ENCODE results near the gene FILIP1L.

Gene FILIP1L

DNA sequence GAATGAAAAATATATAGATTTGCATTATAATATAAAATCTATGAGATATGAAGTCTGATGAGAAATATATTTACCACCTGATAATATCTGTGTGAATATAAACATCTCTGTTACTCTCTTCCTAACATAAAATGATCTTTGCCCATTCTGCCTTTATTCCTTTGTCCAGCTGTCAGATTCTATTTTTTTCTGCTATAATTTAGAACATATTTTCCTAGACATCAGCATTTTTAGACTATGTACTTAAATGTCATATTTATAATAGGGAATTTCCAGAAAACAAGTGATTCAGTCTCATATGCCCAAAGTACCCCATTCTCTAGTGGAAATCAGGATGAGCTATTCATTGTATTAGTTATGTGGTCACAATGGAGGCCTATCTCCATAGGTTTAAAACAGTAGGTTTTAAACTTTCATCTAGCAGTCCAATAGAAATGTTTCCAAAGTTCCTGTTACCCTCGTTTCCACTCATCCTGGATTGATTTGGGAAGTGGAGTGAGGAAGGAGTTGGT, 83.3 kb downstream of the FILIP1L start:
- H3K36me3 Mint-ChIP-seq: peaks cover 10% of the 10 kb centered on the region
- H3K27me3 Mint-ChIP-seq: no peaks in the 10 kb centered on the region
- H3K27ac Mint-ChIP-seq: no peak overlapping the region
- H3K4me3 Mint-ChIP-seq: no peak overlapping the region
- H3K4me1 Mint-ChIP-seq: peaks cover 4% of the 10 kb centered on the region
- no peaks in the 10 kb centered on the region for H3K9me3 Mint-ChIP-seq

DNA sequence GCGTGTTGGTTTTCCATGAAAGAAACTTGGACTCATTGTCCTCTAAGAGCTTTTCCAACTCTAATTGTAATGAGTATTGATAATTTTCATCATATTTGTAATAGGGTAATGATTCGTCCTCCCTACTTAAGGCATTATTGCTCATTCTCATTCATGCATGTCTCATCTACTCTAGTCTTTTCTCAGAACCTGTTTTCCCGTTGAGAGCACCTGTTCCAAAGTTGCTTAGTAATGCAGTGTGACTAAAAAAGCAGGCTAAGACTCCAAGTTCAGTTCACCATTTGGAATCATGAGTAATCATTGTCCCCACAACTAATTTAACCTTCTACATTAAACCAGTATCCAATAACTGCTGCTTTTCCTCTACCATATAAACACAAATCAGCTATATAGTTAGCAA, 84.0 kb downstream of the FILIP1L start:
- no peak overlapping the region for H3K4me3 Mint-ChIP-seq
- H3K9me3 Mint-ChIP-seq: no peaks in the 10 kb centered on the region
- H3K27me3 Mint-ChIP-seq: no peaks in the 10 kb centered on the region
- H3K27ac Mint-ChIP-seq: no peak overlapping the region
- H3K36me3 Mint-ChIP-seq: peaks cover 10% of the 10 kb centered on the region
- H3K4me1 Mint-ChIP-seq: peaks cover 4% of the 10 kb centered on the region

DNA sequence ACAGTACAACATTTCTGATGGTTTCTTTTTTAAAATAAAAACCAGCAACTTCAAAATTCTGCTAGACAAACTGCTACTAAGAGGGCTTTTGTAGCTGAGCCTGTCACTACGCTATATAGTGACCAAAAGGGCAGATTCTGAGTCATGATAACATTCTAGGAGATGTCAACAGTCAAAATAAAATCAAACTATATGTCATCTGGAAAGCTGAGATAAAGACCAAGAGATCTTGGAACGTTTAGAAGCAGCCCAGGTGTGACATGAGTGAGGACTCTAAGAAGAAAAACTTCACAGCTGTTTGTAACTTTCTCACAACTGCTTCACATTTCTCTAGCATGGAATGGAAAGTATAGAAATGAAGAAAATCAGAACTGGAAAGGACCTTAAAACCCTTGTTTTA, 84.6 kb downstream of the FILIP1L start:
- Mint-ChIP-seq H3K27me3 (no peaks in the 10 kb centered on the region), H3K36me3 (peaks cover 10% of the 10 kb centered on the region), H3K4me1 (peaks cover 4% of the 10 kb centered on the region), H3K4me3 (no peak overlapping the region), H3K27ac (no peak overlapping the region), H3K9me3 (no peaks in the 10 kb centered on the region)

DNA sequence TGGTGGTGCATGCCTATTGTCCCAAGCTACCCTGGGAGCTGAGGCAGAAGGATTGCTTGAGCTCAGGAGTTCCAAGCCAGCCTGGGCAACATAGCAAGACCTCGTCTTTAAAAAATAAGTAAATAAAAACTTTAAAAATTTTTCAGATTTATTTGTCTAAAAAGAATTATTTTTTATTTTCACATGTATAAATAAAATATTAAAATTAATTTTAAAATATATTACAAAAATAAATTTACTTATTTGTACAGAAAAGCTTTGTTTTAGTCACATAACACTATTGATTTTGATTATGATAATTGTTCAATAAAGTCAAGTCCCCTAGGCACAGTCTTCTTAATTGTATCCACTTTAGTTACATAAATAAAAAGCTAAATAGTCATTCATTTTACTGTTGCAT, 85.2 kb downstream of the FILIP1L start:
- H3K36me3 Mint-ChIP-seq: peaks cover 10% of the 10 kb centered on the region
- H3K4me1 Mint-ChIP-seq: peaks cover 4% of the 10 kb centered on the region
- no peak overlapping the region for H3K27ac Mint-ChIP-seq
- H3K27me3 Mint-ChIP-seq: no peaks in the 10 kb centered on the region
- no peaks in the 10 kb centered on the region for H3K9me3 Mint-ChIP-seq
- no peak overlapping the region for H3K4me3 Mint-ChIP-seq

DNA sequence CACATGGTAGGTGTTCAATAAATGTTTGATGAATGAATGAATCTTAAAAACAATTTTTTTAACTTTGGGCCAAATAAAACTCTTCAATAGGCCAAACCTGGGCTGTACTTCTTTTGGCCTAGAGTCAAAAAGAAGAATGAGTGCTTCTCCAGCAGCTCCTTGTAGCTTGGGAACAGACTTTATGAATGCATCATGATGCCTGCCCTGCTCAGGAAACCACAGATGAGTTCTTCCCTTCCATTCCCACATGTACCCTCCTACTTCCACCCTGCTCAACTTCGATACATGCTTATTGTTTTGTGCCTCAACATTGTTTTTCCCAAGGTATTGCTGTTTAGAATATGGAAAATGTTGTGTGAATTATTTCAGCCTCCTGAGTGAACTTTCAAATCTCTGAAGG, 87.0 kb downstream of the FILIP1L start:
- peaks cover 11% of the 10 kb centered on the region for H3K36me3 Mint-ChIP-seq
- no peak overlapping the region for H3K27ac Mint-ChIP-seq
- no peaks in the 10 kb centered on the region for H3K9me3 Mint-ChIP-seq
- no peak overlapping the region for H3K4me3 Mint-ChIP-seq
- H3K4me1 Mint-ChIP-seq: peaks cover 4% of the 10 kb centered on the region
- no peaks in the 10 kb centered on the region for H3K27me3 Mint-ChIP-seq

DNA sequence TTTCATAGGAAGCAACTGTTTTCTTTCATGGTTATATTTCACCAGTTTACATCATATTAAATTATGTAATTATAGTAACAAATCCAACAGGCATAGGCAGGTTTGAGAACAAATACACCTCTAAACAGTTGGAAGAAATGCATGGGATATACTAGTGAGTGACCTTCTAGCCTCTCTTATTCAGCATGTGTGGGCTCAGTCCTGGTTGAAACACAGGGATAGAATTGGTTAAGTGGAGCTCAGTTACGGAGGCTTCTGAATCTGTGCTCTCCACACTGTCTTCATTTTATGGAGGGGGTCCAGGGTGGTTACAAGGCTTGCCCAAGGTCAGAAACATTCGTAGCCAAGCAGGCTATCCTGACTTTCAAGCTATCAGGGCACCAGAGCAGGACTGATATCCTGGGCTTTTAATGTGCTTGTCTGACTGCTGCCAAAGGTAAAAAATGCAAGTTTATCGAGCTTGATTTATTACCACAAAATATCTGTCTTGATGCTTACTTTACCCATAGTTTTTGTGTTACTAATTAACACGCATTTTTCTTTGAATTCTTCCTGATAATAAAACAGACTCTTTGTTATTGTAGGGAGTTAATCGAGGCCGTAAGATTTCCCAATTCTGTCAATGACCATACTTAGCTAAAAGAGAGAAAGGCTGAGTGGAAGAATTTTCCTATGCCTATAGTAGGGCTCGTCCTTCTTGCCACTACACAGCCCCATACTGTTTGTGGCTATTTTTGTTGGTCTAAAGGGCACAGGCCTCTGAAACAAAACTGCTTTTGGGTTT, 89.6 kb downstream of the FILIP1L start:
- peaks cover 5% of the 10 kb centered on the region for H3K36me3 Mint-ChIP-seq
- H3K9me3 Mint-ChIP-seq: no peaks in the 10 kb centered on the region
- no peak overlapping the region for H3K27ac Mint-ChIP-seq
- no peak overlapping the region for H3K4me3 Mint-ChIP-seq
- no peaks in the 10 kb centered on the region for H3K27me3 Mint-ChIP-seq
- H3K4me1 Mint-ChIP-seq: no peaks in the 10 kb centered on the region

DNA sequence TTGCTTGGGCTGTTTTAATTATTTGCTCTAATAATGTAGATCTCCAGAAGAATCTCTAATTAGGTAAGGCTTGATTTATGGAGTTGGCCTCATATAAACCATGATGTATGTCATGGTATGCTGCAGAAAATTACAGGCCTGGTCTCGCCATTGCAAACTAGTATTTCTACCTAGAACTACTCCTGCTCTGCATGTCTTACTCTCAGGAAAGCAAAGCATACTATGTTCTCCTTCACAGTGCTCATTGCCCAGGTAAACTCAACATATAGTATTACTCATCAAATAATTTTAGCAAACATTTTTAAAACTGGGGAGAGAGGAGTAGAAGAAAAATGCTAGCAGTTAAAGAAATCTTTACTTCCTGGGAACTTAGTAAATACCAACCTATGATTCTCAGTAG, 90.7 kb downstream of the FILIP1L start:
- Mint-ChIP-seq H3K4me1 (peaks cover 1% of the 10 kb centered on the region), H3K4me3 (no peak overlapping the region), H3K27me3 (no peaks in the 10 kb centered on the region), H3K36me3 (peaks cover 5% of the 10 kb centered on the region), H3K27ac (no peak overlapping the region), H3K9me3 (no peaks in the 10 kb centered on the region)

DNA sequence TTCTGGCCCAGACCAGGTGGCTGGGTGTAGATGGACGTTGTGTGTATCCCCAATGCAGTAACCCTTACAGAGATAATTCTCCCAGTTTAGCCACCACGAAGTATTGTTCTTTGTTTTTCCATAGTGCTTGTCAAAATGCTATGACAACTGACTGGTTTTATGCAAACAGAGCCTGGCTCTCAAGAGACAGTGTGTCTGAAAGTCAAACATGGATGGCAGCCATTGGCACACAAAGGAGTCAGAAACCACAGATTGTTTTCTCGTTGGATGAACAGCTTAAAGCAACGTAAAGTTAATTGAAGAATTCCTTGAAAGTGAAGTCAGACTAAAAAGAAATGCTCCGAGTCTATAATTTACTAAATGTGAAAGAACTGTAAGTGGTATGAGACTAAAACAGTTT, 91.2 kb downstream of the FILIP1L start:
- H3K4me1 Mint-ChIP-seq: peaks cover 4% of the 10 kb centered on the region
- H3K4me3 Mint-ChIP-seq: no peak overlapping the region
- no peaks in the 10 kb centered on the region for H3K9me3 Mint-ChIP-seq
- H3K27ac Mint-ChIP-seq: no peak overlapping the region
- H3K36me3 Mint-ChIP-seq: peaks cover 5% of the 10 kb centered on the region
- no peaks in the 10 kb centered on the region for H3K27me3 Mint-ChIP-seq

DNA sequence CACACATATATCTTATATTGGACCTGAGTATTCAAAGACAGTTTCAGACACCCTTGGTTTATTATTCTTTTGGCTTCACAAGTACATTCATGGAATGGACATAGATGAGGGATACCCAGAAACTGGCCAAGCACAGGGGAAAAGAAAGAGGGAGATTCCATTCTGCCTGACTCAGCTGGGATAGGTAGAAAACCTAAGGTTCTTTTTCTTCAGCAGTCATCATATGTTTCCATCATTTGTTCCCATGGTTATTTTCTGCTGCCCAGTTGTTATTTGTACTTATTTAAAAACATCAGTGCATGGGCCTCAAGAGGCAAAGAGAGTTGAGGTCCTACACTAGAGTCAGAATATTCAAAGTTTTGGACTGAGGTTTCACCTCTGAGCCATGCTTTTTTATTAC, 91.8 kb downstream of the FILIP1L start:
- no peaks in the 10 kb centered on the region for H3K9me3 Mint-ChIP-seq
- no peaks in the 10 kb centered on the region for H3K27me3 Mint-ChIP-seq
- peaks cover 5% of the 10 kb centered on the region for H3K36me3 Mint-ChIP-seq
- no peak overlapping the region for H3K4me3 Mint-ChIP-seq
- H3K4me1 Mint-ChIP-seq: peaks cover 4% of the 10 kb centered on the region
- no peak overlapping the region for H3K27ac Mint-ChIP-seq

DNA sequence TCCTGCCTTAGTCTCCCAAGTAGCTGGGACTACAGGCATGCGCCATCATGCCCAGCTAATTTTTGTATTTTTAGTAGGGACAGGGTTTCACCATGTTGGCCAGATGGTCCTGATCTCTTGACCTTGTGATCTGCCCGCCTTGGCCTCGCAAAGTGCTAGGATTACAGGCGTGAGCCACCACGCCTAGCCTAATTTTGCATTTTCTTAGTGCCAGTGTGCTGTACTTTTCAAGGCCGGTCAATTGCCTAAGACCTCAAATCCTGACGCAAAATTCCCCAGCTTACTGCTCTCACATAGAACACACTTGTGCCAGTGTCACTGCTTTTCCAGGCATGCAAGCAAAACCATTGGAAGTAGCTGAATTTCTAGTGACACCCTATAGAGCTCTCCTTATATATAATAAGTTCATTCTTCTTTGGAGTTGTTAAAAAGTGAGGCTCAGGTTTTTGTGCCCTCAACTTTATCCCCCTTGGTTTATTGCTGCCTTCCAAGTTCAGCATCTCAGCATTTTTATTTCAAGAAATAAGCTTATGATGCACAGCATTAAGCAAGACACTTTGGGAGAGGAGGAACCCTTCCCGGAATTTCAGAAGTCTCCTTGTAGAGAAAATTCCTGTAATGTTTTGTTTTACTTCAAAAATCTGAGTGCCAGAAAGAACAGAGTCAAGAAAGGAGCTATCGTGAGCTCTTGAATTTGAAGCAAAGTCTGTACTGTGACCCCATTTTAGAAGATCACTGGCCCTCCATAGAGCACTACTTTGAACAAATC, 93.2 kb downstream of the FILIP1L start:
- Mint-ChIP-seq H3K36me3 (peaks cover 9% of the 10 kb centered on the region), H3K27me3 (no peaks in the 10 kb centered on the region), H3K27ac (no peak overlapping the region), H3K4me3 (no peak overlapping the region), H3K4me1 (peaks cover 4% of the 10 kb centered on the region), H3K9me3 (no peaks in the 10 kb centered on the region)

DNA sequence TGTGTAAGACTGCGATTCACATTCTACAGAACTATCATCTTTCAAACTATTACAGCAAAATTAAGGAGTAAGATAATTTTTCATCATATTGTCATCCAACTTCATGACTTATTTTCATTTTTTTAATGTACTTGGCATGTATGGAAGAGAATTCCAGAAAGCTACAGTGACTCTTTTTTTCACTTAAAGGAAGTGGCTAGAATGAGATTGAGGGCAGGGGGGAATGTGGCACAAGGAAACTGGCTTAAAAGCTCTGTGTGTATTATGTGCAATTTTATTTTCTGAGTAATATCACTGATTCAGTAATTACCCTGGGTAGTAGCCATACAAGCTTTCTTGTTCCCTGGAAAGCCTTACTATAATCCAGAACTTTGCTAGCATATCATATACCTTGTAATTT, 94.6 kb downstream of the FILIP1L start:
- Mint-ChIP-seq H3K4me3 (no peak overlapping the region), H3K27me3 (no peaks in the 10 kb centered on the region), H3K27ac (no peak overlapping the region), H3K36me3 (peaks cover 14% of the 10 kb centered on the region), H3K4me1 (peaks cover 4% of the 10 kb centered on the region), H3K9me3 (peaks cover 6% of the 10 kb centered on the region)

DNA sequence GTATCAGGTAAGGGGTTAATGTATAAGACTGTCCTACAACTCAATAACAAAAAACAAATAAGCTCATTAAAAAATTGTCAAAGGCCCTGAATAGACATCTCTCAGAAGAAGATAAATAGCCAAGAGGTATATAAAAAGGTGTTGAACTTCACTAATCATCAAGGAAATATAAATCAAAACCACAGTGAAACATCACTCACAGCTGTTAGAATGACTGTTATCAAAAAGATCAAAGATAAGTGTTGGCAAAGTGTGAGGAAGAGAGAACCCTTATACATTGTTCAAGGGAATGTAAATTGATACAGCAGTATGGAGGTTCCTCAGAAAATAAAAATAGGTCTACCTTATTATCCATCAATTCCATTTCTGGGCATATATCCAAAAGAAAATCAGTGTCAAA, 95.5 kb downstream of the FILIP1L start:
- no peak overlapping the region for H3K27ac Mint-ChIP-seq
- no peaks in the 10 kb centered on the region for H3K27me3 Mint-ChIP-seq
- no peak overlapping the region for H3K4me3 Mint-ChIP-seq
- H3K4me1 Mint-ChIP-seq: peaks cover 4% of the 10 kb centered on the region
- H3K9me3 Mint-ChIP-seq: peaks cover 6% of the 10 kb centered on the region
- H3K36me3 Mint-ChIP-seq: peaks cover 14% of the 10 kb centered on the region

DNA sequence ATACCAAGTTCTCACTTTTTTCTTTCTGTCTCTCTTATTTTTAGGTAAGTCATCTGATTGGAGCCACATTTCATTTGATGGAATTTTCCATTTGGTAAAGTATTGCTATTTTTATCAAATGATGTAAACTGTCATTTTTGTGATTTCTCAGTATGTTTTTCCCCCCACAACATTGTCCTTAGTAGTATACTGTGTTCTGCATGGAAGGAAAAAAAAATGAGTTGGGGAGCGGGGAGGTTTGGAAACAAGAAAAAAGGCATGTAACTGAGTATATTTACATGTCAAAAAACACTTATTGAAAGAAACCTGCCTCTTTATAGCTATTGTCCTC, 104.2 kb downstream of the FILIP1L start:
- H3K27me3 Mint-ChIP-seq: no peaks in the 10 kb centered on the region
- no peak overlapping the region for H3K4me3 Mint-ChIP-seq
- no peak overlapping the region for H3K27ac Mint-ChIP-seq
- H3K9me3 Mint-ChIP-seq: peaks cover 3% of the 10 kb centered on the region
- peaks cover 13% of the 10 kb centered on the region for H3K36me3 Mint-ChIP-seq
- peaks cover 5% of the 10 kb centered on the region for H3K4me1 Mint-ChIP-seq

DNA sequence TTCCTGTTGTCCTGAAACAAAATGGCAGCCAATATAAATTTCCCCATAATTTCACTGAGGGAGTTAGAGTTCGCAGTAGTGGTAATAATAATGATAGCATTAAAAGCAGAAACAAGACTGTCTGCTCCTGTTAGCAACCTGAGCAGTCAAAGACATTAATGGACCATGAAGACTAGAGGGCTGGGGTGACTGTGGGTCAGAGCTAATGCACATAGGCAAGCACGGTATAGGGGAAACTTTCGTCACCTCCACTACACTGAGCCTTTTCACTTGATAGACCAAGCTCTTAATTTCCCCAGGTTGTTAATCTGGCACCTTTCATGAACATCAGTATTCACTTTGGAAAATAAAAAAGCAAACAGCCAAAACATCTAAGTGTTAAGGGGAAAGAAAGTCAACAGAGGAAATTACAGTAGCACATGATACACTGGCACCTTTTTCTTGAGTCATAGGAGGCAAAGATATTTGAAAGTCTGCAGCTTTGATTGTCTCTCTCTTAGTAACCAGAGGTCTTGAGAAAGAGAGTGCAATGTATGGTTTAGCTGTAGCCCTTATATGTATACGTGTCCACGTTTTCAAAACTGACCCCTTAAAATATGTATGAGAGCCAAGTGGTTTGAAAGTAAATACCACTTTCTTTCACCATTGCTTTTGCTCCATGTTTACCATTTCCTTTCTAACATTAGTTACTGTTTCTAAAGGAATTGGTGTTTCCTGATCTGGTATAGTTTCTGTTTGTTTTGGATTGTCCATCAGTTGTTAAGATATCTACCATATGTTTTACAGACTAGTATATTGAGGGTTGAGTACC, 104.8 kb downstream of the FILIP1L start:
- Mint-ChIP-seq H3K4me1 (peaks cover 5% of the 10 kb centered on the region), H3K9me3 (no peaks in the 10 kb centered on the region), H3K27ac (no peak overlapping the region), H3K36me3 (peaks cover 10% of the 10 kb centered on the region), H3K27me3 (no peaks in the 10 kb centered on the region), H3K4me3 (no peak overlapping the region)

DNA sequence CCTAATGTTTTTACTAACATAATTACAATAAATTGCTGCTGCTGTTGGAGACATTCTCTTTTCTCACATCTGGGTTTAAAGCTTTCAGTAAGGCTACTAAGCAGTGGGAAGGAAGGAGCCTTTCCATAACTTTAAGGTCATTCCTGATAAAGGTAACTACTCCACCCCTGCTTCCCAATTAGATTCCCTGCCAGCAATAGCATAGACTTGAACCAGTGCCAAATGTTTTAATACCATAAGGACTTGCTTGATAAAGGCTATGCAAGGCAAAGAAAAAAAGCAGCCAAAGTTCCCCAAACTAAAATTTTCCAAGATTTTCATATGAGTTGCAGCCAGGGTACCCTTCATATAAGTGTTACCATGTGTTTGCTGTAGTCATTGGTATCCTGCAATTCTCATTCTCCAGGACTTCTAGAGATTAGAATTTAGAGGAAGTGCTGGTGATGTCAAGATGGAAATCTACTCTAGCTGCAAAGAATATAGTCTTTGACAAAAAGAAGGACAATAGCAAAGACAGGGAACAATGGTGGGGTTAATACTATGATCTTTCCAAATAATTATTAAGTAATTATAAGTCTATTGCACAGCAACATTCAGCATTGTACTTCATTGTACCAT, 106.1 kb downstream of the FILIP1L start:
- Mint-ChIP-seq H3K9me3 (no peaks in the 10 kb centered on the region), H3K4me1 (peaks cover 5% of the 10 kb centered on the region), H3K27ac (no peak overlapping the region), H3K36me3 (peaks cover 8% of the 10 kb centered on the region), H3K4me3 (no peak overlapping the region), H3K27me3 (no peaks in the 10 kb centered on the region)
